ENCODE results near the gene SUPT3H.

The SUPT3H gene

GRCh38 chr6:44983467-44984365 lies 394.0 kb downstream of the SUPT3H start:
- no peak for DNase-seq

- no peak for DNase-seq
Observed at GRCh38 chr6:44980841-44981240, 396.9 kb downstream of the SUPT3H start.

- DNase-seq: peak; percentile 67
Observed at GRCh38 chr6:44976677-44977641, 400.8 kb downstream of the SUPT3H start.

- no peak for DNase-seq
Observed at GRCh38 chr6:44974511-44974910, 403.2 kb downstream of the SUPT3H start.

GRCh38 chr6:44972709-44973108 lies 405.0 kb downstream of the SUPT3H start:
- no peak for DNase-seq

- peak; percentile 4 for DNase-seq
Observed at GRCh38 chr6:44969446-44970185, 408.1 kb downstream of the SUPT3H start.

- no peak for DNase-seq
Observed at GRCh38 chr6:44967481-44967880, 410.3 kb downstream of the SUPT3H start.

- no peak for DNase-seq
Observed at GRCh38 chr6:44966449-44967092, 411.2 kb downstream of the SUPT3H start.

- no peak for DNase-seq
Observed at GRCh38 chr6:44965708-44966107, 412.0 kb downstream of the SUPT3H start.

- no peak for DNase-seq
Observed at GRCh38 chr6:44960898-44961297, 416.8 kb downstream of the SUPT3H start.

- DNase-seq: no peak
Observed at GRCh38 chr6:44959651-44960050, 418.1 kb downstream of the SUPT3H start.

GRCh38 chr6:44957156-44957555 lies 420.6 kb downstream of the SUPT3H start:
- DNase-seq: no peak

- DNase-seq: no peak
Observed at GRCh38 chr6:44956396-44956795, 421.3 kb downstream of the SUPT3H start.

- DNase-seq: no peak
Observed at GRCh38 chr6:44955145-44955544, 422.6 kb downstream of the SUPT3H start.

GRCh38 chr6:44954281-44954680 lies 423.5 kb downstream of the SUPT3H start:
- DNase-seq: no peak

GRCh38 chr6:44951253-44951747 lies 426.4 kb downstream of the SUPT3H start:
- DNase-seq: peak; percentile 17

- DNase-seq: no peak
Observed at GRCh38 chr6:44949596-44950201, 428.0 kb downstream of the SUPT3H start.

- DNase-seq: no peak
Observed at GRCh38 chr6:44943541-44943940, 434.2 kb downstream of the SUPT3H start.

GRCh38 chr6:44942798-44943197 lies 434.9 kb downstream of the SUPT3H start:
- DNase-seq: no peak

GRCh38 chr6:44942201-44942600 lies 435.5 kb downstream of the SUPT3H start:
- no peak for DNase-seq

- no peak for DNase-seq
Observed at GRCh38 chr6:44940367-44940766, 437.4 kb downstream of the SUPT3H start.

Data from CD4-positive, alpha-beta T cell treated with Interleukin-17A for 1 hour (primary cell).